Thyroid gland (tissue), 4 donors: ENCODE results near the gene NTF3. TPM values are rescaled to one million over a fixed set of nuclear protein-coding genes. Genes with fewer than 3 reads are reported as not detected.

Experiments used
- DNase-seq, 2 donors: peaks; one replicate each; pipeline ENCODE4 v3.0.0-alpha.2; 2019
- H3K27ac ChIP-seq, 3 donors: fragments of 200-600 bp; sonication (generic); 1 replicate in 2 of 3; 2 replicates in 1 of 3; pipeline ENCODE4 v1.5.1; 2016 to 2019; ENCODE audit warnings: mild to moderate bottlenecking in 1 of 3, moderate library complexity in 1 of 3
- H3K27me3 ChIP-seq: fragments of 200-600 bp; sonication (generic); one replicate; pipeline ENCODE4 v1.5.1; 2019
- H3K36me3 ChIP-seq, 2 donors: fragments of 200-600 bp; sonication (generic); one replicate each; pipeline ENCODE4 v1.5.1; 2016 to 2019
- H3K4me1 ChIP-seq, 2 donors: fragments of 200-600 bp; sonication (generic); one replicate each; pipeline ENCODE4 v1.5.1; 2017 to 2019
- H3K4me3 ChIP-seq, 3 donors: fragments of 200-600 bp; sonication (generic); replicated peaks in 1 of 3; 1 replicate in 2 of 3; 2 replicates in 1 of 3; pipeline ENCODE4 v1.5.1; 2016; ENCODE audit warnings: mild to moderate bottlenecking in 1 of 3
- H3K9me3 ChIP-seq: fragments of 200-600 bp; sonication (generic); one replicate; pipeline ENCODE4 v1.5.1; 2017
- CTCF ChIP-seq, 6 experiments: fragments of 200-600 bp in 3 of 6; fragments of 450-650 bp in 3 of 6; sonication (generic) in 3 of 6; IDR thresholded peaks; one replicate each; pipeline ENCODE4 v1.5.1; 2016 to 2019; ENCODE audit warnings: antibody characterized with exemption in 6 of 6, mild to moderate bottlenecking in 2 of 6, inconsistent platforms in 1 of 6, moderate library complexity in 1 of 6
- POLR2A ChIP-seq, 2 donors: fragments of 450-650 bp; IDR thresholded peaks; one replicate each; pipeline ENCODE4 v1.6.1; 2017; ENCODE audit warnings: antibody characterized with exemption in 2 of 2, mild to moderate bottlenecking in 2 of 2, moderate library complexity in 1 of 2
- WGBS, 2 donors: methylation state at CpG; one replicate each; pipeline ENCODE4 v1.1.5; 2017; 5-methylcytosine and 5-hydroxymethylcytosine counted together
- intact Hi-C: fragments of 100-400 bp; cut with DNase I; formaldehyde crosslinking; loops from one replicate; pipeline ENCODE4 v1.15.1; 2023
- total RNA-seq, 4 donors: library from RNA; depleted of rRNA; stranded (reverse); fragments of >200 nt; gene quantifications; one replicate each; pipeline ENCODE4 v1.2.3, GENCODE V29; 2016

The NTF3 gene
- total RNA-seq, 4 donors from 2014 or later, result not detected

- intact Hi-C loops, result no loop called here
- TF ChIP-seq CTCF (IDR thresholded peaks at IDR 0.05) (no peak), POLR2A (IDR thresholded peaks at IDR 0.05) (no peak)
Measured at GRCh38 chr12:5461966-5462365, 30.1 kb downstream of the NTF3 start.

GRCh38 chr12:5464096-5464495, 32.2 kb downstream of the NTF3 start:
- H3K9me3 ChIP-seq, result no peaks in the 10 kb centered on the region
- no peaks in the 10 kb centered on the region for H3K27me3 ChIP-seq
- no peak overlapping the region for H3K27ac ChIP-seq
- 70 to 72% methylated on average over 2 of the region's 2 CpGs for WGBS, 2 donors
- no peaks in the 10 kb centered on the region for H3K36me3 ChIP-seq
- no peaks in the 10 kb centered on the region for H3K4me1 ChIP-seq
- no peak overlapping the region for H3K4me3 ChIP-seq
- intact Hi-C loops, result no loop called here
- no peak for DNase-seq
- TF ChIP-seq POLR2A (IDR thresholded peaks at IDR 0.05) (no peak), CTCF (IDR thresholded peaks at IDR 0.05) (no peak)

More at GRCh38 chr12:5461966-5462365, 30.1 kb downstream of the NTF3 start:
- no peak for DNase-seq
- Histone ChIP-seq H3K4me3 (no peak overlapping the region), H3K4me1 (no peaks in the 10 kb centered on the region), H3K9me3 (no peaks in the 10 kb centered on the region), H3K27me3 (no peaks in the 10 kb centered on the region), H3K36me3 (no peaks in the 10 kb centered on the region), H3K27ac (no peak overlapping the region)
- WGBS, 2 donors, result 92 to 93% methylated on average over 1 of the region's 1 CpG

- H3K27me3 ChIP-seq, result no peaks in the 10 kb centered on the region
- H3K4me3 ChIP-seq, result no peak overlapping the region
- no peaks in the 10 kb centered on the region for H3K4me1 ChIP-seq
- TF ChIP-seq CTCF (IDR thresholded peaks at IDR 0.05) (no peak), POLR2A (IDR thresholded peaks at IDR 0.05) (no peak)
- no peak overlapping the region for H3K27ac ChIP-seq
- intact Hi-C loops, result no loop called here
- WGBS, 2 donors, result 91 to 94% methylated on average over 6 of the region's 6 CpGs
- no peaks in the 10 kb centered on the region for H3K9me3 ChIP-seq
- no peaks in the 10 kb centered on the region for H3K36me3 ChIP-seq
- DNase-seq, result no peak
Measured at GRCh38 chr12:5465384-5465783, 33.5 kb downstream of the NTF3 start.

- no peak for TF ChIP-seq POLR2A (IDR thresholded peaks at IDR 0.05)
- no peak for TF ChIP-seq CTCF (IDR thresholded peaks at IDR 0.05)
- H3K9me3 ChIP-seq, result no peaks in the 10 kb centered on the region
- no peak for DNase-seq
- H3K27ac ChIP-seq, result no peak overlapping the region
- intact Hi-C loops, result no loop called here
- H3K4me1 ChIP-seq, result no peaks in the 10 kb centered on the region
- no peaks in the 10 kb centered on the region for H3K27me3 ChIP-seq
- 52% methylated on average over 5 of the region's 5 CpGs for WGBS, 2 donors
- no peak overlapping the region for H3K4me3 ChIP-seq
- no peaks in the 10 kb centered on the region for H3K36me3 ChIP-seq
Measured at GRCh38 chr12:5466521-5466960, 34.6 kb downstream of the NTF3 start.

GRCh38 chr12:5467931-5468330, 36.0 kb downstream of the NTF3 start:
- Histone ChIP-seq H3K4me3 (no peak overlapping the region), H3K4me1 (no peaks in the 10 kb centered on the region), H3K36me3 (no peaks in the 10 kb centered on the region), H3K27ac (no peak overlapping the region), H3K9me3 (no peaks in the 10 kb centered on the region), H3K27me3 (no peaks in the 10 kb centered on the region)
- WGBS, 2 donors, result 66 to 67% methylated on average over 2 of the region's 2 CpGs
- no peak for DNase-seq
- TF ChIP-seq POLR2A (IDR thresholded peaks at IDR 0.05), result no peak
- TF ChIP-seq CTCF (IDR thresholded peaks at IDR 0.05), result no peak
- intact Hi-C loops, result no loop called here
